IMR-90 (cell line): Measurements from ENCODE around the gene SLC26A11. TPM values are rescaled to one million over a fixed set of nuclear protein-coding genes. Genes with fewer than 3 reads are reported as not detected.

ENCODE experiments used
- ATAC-seq: fragments of 200-7000 bp; cut with Tn5 transposase; 2 replicates; pipeline ENCODE4 v1.9.1; 2020; ENCODE audit warnings: low read depth, mild to moderate bottlenecking, moderate library complexity
- BruUV-seq: library from RNA; stranded (reverse); fragments of 400-500 nt; replicated peaks from 2 replicates; lab custom pipeline; 2021; lab: Mats Ljungman, UMichigan
- CTCF ChIA-PET: fragments of 300-600 bp; formaldehyde crosslinking; extraction: SDS; loops from one replicate; lab custom pipeline; 2021; ENCODE audit warnings: antibody characterized with exemption; lab: Yijun Ruan, JAX
- POLR2A ChIA-PET: fragments of 300-600 bp; sonication (Branson Sonifier 250); formaldehyde crosslinking; loops from one replicate; lab custom pipeline; 2022; ENCODE audit warnings: antibody characterized with exemption; ENCODE audit not compliant: unreplicated experiment; lab: Charles Lee
- DNase-seq: peaks from one replicate; pipeline ENCODE4 v3.0.0; 2013
- H2AFZ ChIP-seq: replicated peaks from 2 replicates; pipeline ENCODE3; 2013; ENCODE audit warnings: low read length, mild to moderate bottlenecking; ENCODE audit not compliant: poor library complexity
- H2AK5ac ChIP-seq: 2 replicates; pipeline ENCODE4 v1.6.1; 2013; ENCODE audit warnings: low read depth, low read length, inconsistent platforms
- H2AK9ac ChIP-seq: replicated peaks from 2 replicates; pipeline ENCODE3; 2013; ENCODE audit warnings: mild to moderate bottlenecking, low read depth, low read length, moderate library complexity; ENCODE audit not compliant: poor library complexity
- H2BK120ac ChIP-seq: 2 replicates; pipeline ENCODE4 v1.6.1; 2013; ENCODE audit warnings: low read depth, low read length, inconsistent platforms
- H2BK15ac ChIP-seq: 3 replicates; pipeline ENCODE4 v1.6.1; 2013; ENCODE audit warnings: low read depth, low read length, inconsistent platforms
- H2BK20ac ChIP-seq: 2 replicates; pipeline ENCODE4 v1.6.1; 2013; ENCODE audit warnings: low read depth, mild to moderate bottlenecking, inconsistent platforms, low read length, moderate library complexity
- H2BK5ac ChIP-seq: 2 replicates; pipeline ENCODE4 v1.6.1; 2013; ENCODE audit warnings: mild to moderate bottlenecking, low read depth, low read length, inconsistent platforms; ENCODE audit not compliant: poor library complexity, severe bottlenecking
- H3K14ac ChIP-seq: replicated peaks from 2 replicates; pipeline ENCODE4 v1.6.1; 2013; ENCODE audit warnings: low read depth, low read length, inconsistent platforms
- H3K18ac ChIP-seq: 2 replicates; pipeline ENCODE4 v1.6.1; 2013; ENCODE audit warnings: low read depth, low read length, control low read depth
- H3K23ac ChIP-seq: 2 replicates; pipeline ENCODE4 v1.6.1; 2013; ENCODE audit warnings: low read depth, low read length, inconsistent platforms
- H3K27ac ChIP-seq: 2 replicates; pipeline ENCODE4 v1.5.1; 2013; ENCODE audit warnings: mild to moderate bottlenecking, control low read depth, low read length; ENCODE audit not compliant: insufficient read depth
- H3K27me3 ChIP-seq: 2 replicates; pipeline ENCODE4 v1.6.1; 2013; ENCODE audit warnings: low read length; ENCODE audit not compliant: control insufficient read depth, insufficient read depth
- H3K36me3 ChIP-seq: 2 replicates; pipeline ENCODE4 v1.6.1; 2013; ENCODE audit warnings: low read length, mixed read lengths; ENCODE audit not compliant: control insufficient read depth, insufficient read depth
- H3K4ac ChIP-seq: 2 replicates; pipeline ENCODE4 v1.6.1; 2013; ENCODE audit warnings: low read depth, low read length, inconsistent platforms
- H3K4me1 ChIP-seq: 2 replicates; pipeline ENCODE4 v1.6.1; 2013; ENCODE audit warnings: low read length, mixed read lengths; ENCODE audit not compliant: control insufficient read depth, insufficient read depth
- H3K4me2 ChIP-seq: 2 replicates; pipeline ENCODE4 v1.6.1; 2013; ENCODE audit warnings: low read depth, mild to moderate bottlenecking, control low read depth, low read length, moderate library complexity
- H3K4me3 ChIP-seq: 2 replicates; pipeline ENCODE4 v1.5.1; 2013; ENCODE audit warnings: low read depth, mild to moderate bottlenecking, control low read depth, low read length, moderate library complexity; ENCODE audit not compliant: insufficient read depth
- H3K56ac ChIP-seq: 2 replicates; pipeline ENCODE4 v1.6.1; 2013; ENCODE audit warnings: low read length, inconsistent platforms; ENCODE audit not compliant: insufficient read depth; ENCODE audit errors: extremely low read depth
- H3K79me1 ChIP-seq, 2 experiments: 2 replicates each; pipeline ENCODE4 v1.6.1; 2013; ENCODE audit warnings: low read length in 2 of 2, inconsistent platforms in 1 of 2, low read depth in 1 of 2
- H3K9ac ChIP-seq: 2 replicates; pipeline ENCODE4 v1.6.1; 2013; ENCODE audit warnings: low read depth, low read length, control low read depth
- H3K9me1 ChIP-seq: 2 replicates; pipeline ENCODE4 v1.6.1; 2013; ENCODE audit warnings: low read length, inconsistent platforms; ENCODE audit not compliant: insufficient read depth
- H3K9me3 ChIP-seq: 2 replicates; pipeline ENCODE4 v1.6.1; 2013; ENCODE audit warnings: low read length; ENCODE audit not compliant: control insufficient read depth, insufficient read depth
- H4K20me1 ChIP-seq: 2 replicates; pipeline ENCODE4 v1.6.1; 2013; ENCODE audit warnings: low read length, inconsistent platforms; ENCODE audit not compliant: insufficient read depth
- H4K5ac ChIP-seq: 2 replicates; pipeline ENCODE4 v1.6.1; 2013; ENCODE audit warnings: mild to moderate bottlenecking, low read depth, low read length, control low read depth
- H4K8ac ChIP-seq, 2 experiments: 2 replicates each; pipeline ENCODE4 v1.6.1; 2013; ENCODE audit warnings: low read depth in 2 of 2, low read length in 2 of 2, control low read depth in 1 of 2, inconsistent platforms in 1 of 2
- H4K91ac ChIP-seq: 2 replicates; pipeline ENCODE4 v1.6.1; 2013; ENCODE audit warnings: low read depth, low read length, inconsistent platforms; ENCODE audit not compliant: insufficient read depth
- BHLHE40 ChIP-seq: fragments of 150-350 bp; IDR thresholded peaks from 2 replicates; pipeline ENCODE4 v1.6.1; 2016; ENCODE audit warnings: mild to moderate bottlenecking, low read depth, low read length
- CEBPB ChIP-seq: IDR thresholded peaks from 2 replicates; pipeline ENCODE4 v1.6.1; 2012; ENCODE audit warnings: low read depth, low read length, improper control_type of control experiment
- CHD1 ChIP-seq: IDR thresholded peaks from 2 replicates; pipeline ENCODE4 v1.6.1; 2012; ENCODE audit warnings: low read depth, low read length, improper control_type of control experiment
- FOS ChIP-seq: fragments of 150-350 bp; IDR thresholded peaks from 2 replicates; pipeline ENCODE4 v1.6.1; 2016; ENCODE audit warnings: low read depth, low read length
- MAFK ChIP-seq: IDR thresholded peaks from 2 replicates; pipeline ENCODE4 v1.6.1; 2012; ENCODE audit warnings: low read depth, low read length, improper control_type of control experiment
- MAZ ChIP-seq: IDR thresholded peaks from 2 replicates; pipeline ENCODE4 v1.6.1; 2012; ENCODE audit warnings: low read depth, mild to moderate bottlenecking, low read length, improper control_type of control experiment, moderate library complexity, borderline replicate concordance
- MXI1 ChIP-seq: IDR thresholded peaks from 2 replicates; pipeline ENCODE4 v1.6.1; 2012; ENCODE audit warnings: low read depth, mild to moderate bottlenecking, low read length, moderate library complexity, borderline replicate concordance
- NFE2L2 ChIP-seq: fragments of 150-350 bp; IDR thresholded peaks from 2 replicates; pipeline ENCODE4 v1.6.1; 2016; ENCODE audit warnings: low read depth, mild to moderate bottlenecking, low read length
- POLR2A ChIP-seq: IDR thresholded peaks from 2 replicates; pipeline ENCODE4 v1.6.1; 2012; ENCODE audit warnings: mild to moderate bottlenecking, low read depth, low read length
- RAD21 ChIP-seq: IDR thresholded peaks from 2 replicates; pipeline ENCODE4 v1.6.1; 2012; ENCODE audit warnings: low read length, improper control_type of control experiment
- RCOR1 ChIP-seq: IDR thresholded peaks from 2 replicates; pipeline ENCODE4 v1.6.1; 2012; ENCODE audit warnings: mild to moderate bottlenecking, low read length, improper control_type of control experiment; ENCODE audit not compliant: insufficient replicate concordance
- RFX5 ChIP-seq: IDR thresholded peaks from 2 replicates; pipeline ENCODE4 v1.8.0; 2012; ENCODE audit warnings: low read depth, mild to moderate bottlenecking, low read length, moderate library complexity
- SMC3 ChIP-seq: fragments of 150-350 bp; IDR thresholded peaks from 2 replicates; pipeline ENCODE4 v1.6.1; 2016; ENCODE audit warnings: low read depth, mild to moderate bottlenecking, antibody characterized with exemption, low read length, moderate library complexity
- USF2 ChIP-seq: fragments of 150-350 bp; IDR thresholded peaks from 2 replicates; pipeline ENCODE4 v1.6.1; 2017; ENCODE audit warnings: mild to moderate bottlenecking, antibody characterized with exemption, low read length, low read depth
- WGBS, 2 experiments: methylation state at CpG; one replicate each; pipeline versions ENCODE4 v1.1.5 to v1.1.7; 2013; ENCODE audit warnings: missing lambda C conversion rate in 2 of 2; ENCODE audit not compliant: insufficient read length in 1 of 2; ENCODE audit errors: extremely low coverage in 2 of 2; 5-methylcytosine and 5-hydroxymethylcytosine counted together
- dilution Hi-C: fragments of 300-500 bp; cut with HindIII; formaldehyde crosslinking; loops from one replicate; pipeline ENCODE4 v1.14.3; 2018; ENCODE audit warnings: low sequenced_read_pairs; ENCODE audit not compliant: unreplicated experiment
- in situ Hi-C: fragments of 300-500 bp; cut with MboI; formaldehyde crosslinking; loops from 3 replicates; pipeline ENCODE4 v1.14.3; 2019; ENCODE audit warnings: low sequenced_read_pairs, inconsistent platforms, mixed read lengths
- intact Hi-C: fragments of 100-400 bp; cut with micrococcal nuclease; formaldehyde crosslinking; loops from 2 replicates; pipeline ENCODE4 v1.10.0; 2022
- polyA plus RNA-seq, 3 experiments: library from polyadenylated mRNA; depleted of rRNA; stranded (reverse); fragments of >200 nt; gene quantifications; 2 replicates each; pipeline ENCODE4 v1.2.3, GENCODE V29; 2012; ENCODE audit warnings: low replicate concordance in 1 of 3
- total RNA-seq: library from RNA; depleted of rRNA; stranded (reverse); fragments of >200 nt; gene quantifications from 2 replicates; pipeline ENCODE4 v1.2.3, GENCODE V29; 2012
- TF ChIP-seq, protein P1 (sequence below): fragments of 150-350 bp; IDR thresholded peaks from 2 replicates; pipeline ENCODE4 v1.6.1; 2016; ENCODE audit warnings: low read depth, mild to moderate bottlenecking, low read length, moderate library complexity, borderline replicate concordance
- TF ChIP-seq, protein P2 (sequence below): conservative IDR thresholded peaks from 2 replicates; pipeline ENCODE4 v1.5.1; 2012; ENCODE audit warnings: mild to moderate bottlenecking, low read depth, low read length, improper control_type of control experiment

The SLC26A11 gene
- total and polyA plus RNA-seq, 2 of the 4 experiments (the other 2 are of a cell fraction), result 3.2 to 15.6 TPM

DNA sequence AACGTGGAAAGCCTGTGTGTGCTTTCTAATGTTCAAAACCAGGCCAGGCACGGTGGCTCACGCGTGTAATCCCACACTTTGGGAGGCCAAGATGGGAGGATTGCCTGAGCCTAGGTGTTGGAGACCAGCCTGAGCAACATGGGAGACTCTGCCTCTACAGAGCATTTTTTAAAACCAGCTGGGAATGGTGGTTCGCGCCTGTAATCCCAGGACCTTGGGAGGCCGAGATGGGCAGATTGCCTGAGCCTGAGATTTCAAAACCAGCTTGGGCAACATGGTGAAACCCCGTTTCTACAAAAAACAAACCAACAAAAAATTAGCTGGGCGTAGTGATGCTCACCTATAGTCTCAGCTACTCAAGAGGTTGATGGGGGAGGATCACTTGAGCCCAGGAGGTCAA, 66.8 kb downstream of the SLC26A11 start:
- TF ChIP-seq MXI1 (no peak), POLR2A (no peak), NFE2L2 (no peak), USF2 (no peak), RAD21 (no peak), SMC3 (no peak), RFX5 (no peak), MAZ (no peak), MAFK (no peak), CHD1 (no peak), RCOR1 (no peak), BHLHE40 (no peak), CEBPB (no peak), FOS (no peak)
- TF ChIP-seq, protein P1, sequence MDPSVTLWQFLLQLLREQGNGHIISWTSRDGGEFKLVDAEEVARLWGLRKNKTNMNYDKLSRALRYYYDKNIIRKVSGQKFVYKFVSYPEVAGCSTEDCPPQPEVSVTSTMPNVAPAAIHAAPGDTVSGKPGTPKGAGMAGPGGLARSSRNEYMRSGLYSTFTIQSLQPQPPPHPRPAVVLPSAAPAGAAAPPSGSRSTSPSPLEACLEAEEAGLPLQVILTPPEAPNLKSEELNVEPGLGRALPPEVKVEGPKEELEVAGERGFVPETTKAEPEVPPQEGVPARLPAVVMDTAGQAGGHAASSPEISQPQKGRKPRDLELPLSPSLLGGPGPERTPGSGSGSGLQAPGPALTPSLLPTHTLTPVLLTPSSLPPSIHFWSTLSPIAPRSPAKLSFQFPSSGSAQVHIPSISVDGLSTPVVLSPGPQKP, result no peak
- TF ChIP-seq, protein P2, sequence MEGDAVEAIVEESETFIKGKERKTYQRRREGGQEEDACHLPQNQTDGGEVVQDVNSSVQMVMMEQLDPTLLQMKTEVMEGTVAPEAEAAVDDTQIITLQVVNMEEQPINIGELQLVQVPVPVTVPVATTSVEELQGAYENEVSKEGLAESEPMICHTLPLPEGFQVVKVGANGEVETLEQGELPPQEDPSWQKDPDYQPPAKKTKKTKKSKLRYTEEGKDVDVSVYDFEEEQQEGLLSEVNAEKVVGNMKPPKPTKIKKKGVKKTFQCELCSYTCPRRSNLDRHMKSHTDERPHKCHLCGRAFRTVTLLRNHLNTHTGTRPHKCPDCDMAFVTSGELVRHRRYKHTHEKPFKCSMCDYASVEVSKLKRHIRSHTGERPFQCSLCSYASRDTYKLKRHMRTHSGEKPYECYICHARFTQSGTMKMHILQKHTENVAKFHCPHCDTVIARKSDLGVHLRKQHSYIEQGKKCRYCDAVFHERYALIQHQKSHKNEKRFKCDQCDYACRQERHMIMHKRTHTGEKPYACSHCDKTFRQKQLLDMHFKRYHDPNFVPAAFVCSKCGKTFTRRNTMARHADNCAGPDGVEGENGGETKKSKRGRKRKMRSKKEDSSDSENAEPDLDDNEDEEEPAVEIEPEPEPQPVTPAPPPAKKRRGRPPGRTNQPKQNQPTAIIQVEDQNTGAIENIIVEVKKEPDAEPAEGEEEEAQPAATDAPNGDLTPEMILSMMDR, result no peak
- H3K27ac ChIP-seq, result no peak overlapping the region
- H3K14ac ChIP-seq, result no peak overlapping the region
- H2AFZ ChIP-seq, result no peak overlapping the region
- WGBS, 2 experiments, result 100% methylated on average over 3 of the region's 9 CpGs; no CpG with 5 or more reads in 1 of the 2 experiments
- POLR2A ChIA-PET, result no interaction called here
- H3K27me3 ChIP-seq, result no peaks in the 10 kb centered on the region
- in situ Hi-C loops (no loop called here), dilution Hi-C loops (no loop called here), intact Hi-C loops (no loop called here)
- BruUV-seq, result no TSS peak
- H2BK20ac ChIP-seq, result no peak overlapping the region
- peaks cover 11% of the 10 kb centered on the region for H3K9me1 ChIP-seq
- CTCF ChIA-PET, result no interaction called here
- H3K4me2 ChIP-seq, result no peak overlapping the region
- H3K79me1 ChIP-seq, result peaks cover 11 to 32% of the 10 kb centered on the region in 2 experiments; a peak in 3 of 4 replicates
- no peak overlapping the region for H3K4me3 ChIP-seq
- no peak overlapping the region for H2BK120ac ChIP-seq
- H3K23ac ChIP-seq, result no peak overlapping the region
- no peak for DNase-seq
- no peak overlapping the region for H2BK15ac ChIP-seq
- H2BK5ac ChIP-seq, result no peak overlapping the region
- H3K9me3 ChIP-seq, result no peaks in the 10 kb centered on the region
- H4K91ac ChIP-seq, result no peak overlapping the region
- H3K36me3 ChIP-seq, result peaks cover 51% of the 10 kb centered on the region
- H4K8ac ChIP-seq, result no peak overlapping the region
- H2AK5ac ChIP-seq, result no peak overlapping the region
- H2AK9ac ChIP-seq, result no peak overlapping the region
- H3K9ac ChIP-seq, result no peak overlapping the region
- ATAC-seq, result no peak
- peaks cover 11% of the 10 kb centered on the region for H4K20me1 ChIP-seq
- no peak overlapping the region for H3K18ac ChIP-seq
- H4K5ac ChIP-seq, result no peak overlapping the region
- no peaks in the 10 kb centered on the region for H3K4me1 ChIP-seq
- no peak overlapping the region for H3K56ac ChIP-seq
- H3K4ac ChIP-seq, result no peak overlapping the region
